ENCODE measurements around the gene DDX46.
"Not testable (repeated sequence)": the region's sequence is repeated elsewhere in the genome, so short reads cannot be mapped to it uniquely, and the experiment has no call there.

The DDX46 gene

GRCh38 chr5:134784946-134785620 is 26.5 kb downstream of the DDX46 start:
- DNase-seq (ENCODE audit: low read depth), result no peak

DNA sequence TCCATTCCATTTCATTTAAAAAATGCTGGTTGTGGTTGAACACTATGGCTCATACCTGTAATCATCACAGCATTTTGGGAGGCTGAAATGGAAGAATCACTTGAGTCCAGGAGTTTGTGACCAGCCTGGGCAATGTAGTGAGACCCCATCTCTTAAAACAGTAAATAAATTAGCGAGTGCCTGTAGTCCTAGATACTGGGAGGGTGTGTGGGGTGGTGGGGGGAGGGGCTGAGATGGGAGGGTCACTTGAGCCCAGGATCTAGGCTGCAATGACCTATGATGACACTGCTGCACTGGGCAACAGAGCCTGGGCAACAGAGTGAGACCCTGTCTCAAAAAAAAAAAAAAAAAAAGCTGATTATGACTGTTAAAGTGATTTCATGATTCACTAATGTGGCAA is 29.1 kb downstream of the DDX46 start:
- no peak for DNase-seq (ENCODE audit: low read depth)

DNA sequence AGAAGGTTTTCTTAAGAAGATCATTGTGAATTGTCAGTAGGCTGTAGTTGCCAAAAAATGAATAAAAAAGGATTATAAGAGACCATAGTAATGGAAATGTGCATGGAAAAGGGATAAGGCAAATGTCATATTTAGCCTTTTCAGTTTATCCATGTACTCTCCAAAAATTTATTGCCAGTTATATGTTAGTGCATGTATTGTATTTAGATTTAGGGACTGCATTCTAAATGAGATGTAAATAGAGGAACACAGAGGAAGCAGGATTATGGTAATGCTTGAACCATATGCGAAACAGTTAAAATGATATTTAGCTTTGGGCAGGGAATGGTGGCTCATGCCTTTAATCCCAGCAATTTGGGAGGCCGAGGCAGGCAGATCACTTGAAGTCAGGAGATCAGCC is 33.0 kb downstream of the DDX46 start:
- DNase-seq (ENCODE audit: low read depth), result no peak

DNA sequence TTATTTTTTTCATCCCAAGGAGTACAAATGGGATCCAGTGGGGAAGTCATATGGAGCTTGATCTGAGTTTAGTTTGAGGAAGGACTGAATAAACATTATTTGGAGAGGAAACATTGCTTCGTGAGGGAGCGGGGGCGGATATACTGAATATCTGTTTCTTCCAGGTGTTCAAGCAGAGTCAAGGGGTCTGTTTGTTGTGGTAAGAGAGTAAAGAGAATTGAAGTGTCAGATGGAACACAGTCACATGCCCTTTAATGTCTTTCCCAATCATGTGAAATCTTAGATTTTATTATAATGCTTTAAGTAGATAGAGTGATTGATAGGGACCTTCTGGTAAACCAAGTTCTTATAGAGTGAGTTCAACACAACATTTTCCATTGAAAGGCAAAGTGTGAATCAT is 33.7 kb downstream of the DDX46 start:
- DNase-seq (ENCODE audit: low read depth), result no peak

GRCh38 chr5:134793111-134793510 is 34.5 kb downstream of the DDX46 start:
- no peak for DNase-seq (ENCODE audit: low read depth)

- no peak for DNase-seq (ENCODE audit: low read depth)
Observed at GRCh38 chr5:134794082-134794481, 35.5 kb downstream of the DDX46 start.

DNA sequence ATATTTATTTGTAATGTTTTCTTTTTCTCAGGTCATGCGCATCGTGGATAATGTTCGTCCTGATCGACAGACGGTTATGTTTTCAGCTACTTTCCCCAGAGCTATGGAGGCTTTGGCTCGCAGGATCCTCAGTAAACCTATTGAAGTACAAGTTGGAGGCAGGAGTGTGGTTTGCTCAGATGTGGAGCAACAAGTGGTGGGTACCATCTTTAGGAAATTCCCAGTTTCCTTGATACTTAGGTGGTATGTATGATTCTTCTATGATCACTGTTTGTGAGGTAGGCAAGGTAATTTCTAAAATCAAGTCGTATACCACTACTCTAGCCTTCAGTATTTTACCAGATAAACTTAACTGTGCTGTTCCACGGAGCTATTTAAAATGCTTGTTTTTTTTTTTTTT is 36.2 kb downstream of the DDX46 start:
- DNase-seq (ENCODE audit: low read depth), result no peak

GRCh38 chr5:134798468-134798867 is 39.9 kb downstream of the DDX46 start:
- DNase-seq (ENCODE audit: low read depth), result no peak

DNA sequence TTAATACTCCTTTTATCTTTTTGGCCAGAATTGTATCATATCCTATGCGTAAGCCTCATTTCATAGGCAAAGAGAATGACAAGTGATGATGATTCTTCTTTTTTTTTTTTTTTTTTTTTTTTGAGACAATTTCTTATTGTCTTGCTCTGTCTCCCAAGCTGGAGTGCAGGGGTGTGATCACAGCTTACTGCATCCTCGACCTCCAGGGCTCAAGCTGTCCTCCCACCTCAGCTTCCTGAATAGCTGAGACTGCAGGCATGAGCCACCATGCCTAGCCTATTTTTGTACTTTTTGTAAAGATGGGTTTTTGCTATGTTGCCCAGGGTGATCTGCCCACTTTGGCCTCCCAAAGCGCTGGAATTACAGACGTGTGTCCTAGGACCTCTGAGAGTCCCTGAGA is 45.2 kb downstream of the DDX46 start:
- no peak for DNase-seq (ENCODE audit: low read depth)

DNA sequence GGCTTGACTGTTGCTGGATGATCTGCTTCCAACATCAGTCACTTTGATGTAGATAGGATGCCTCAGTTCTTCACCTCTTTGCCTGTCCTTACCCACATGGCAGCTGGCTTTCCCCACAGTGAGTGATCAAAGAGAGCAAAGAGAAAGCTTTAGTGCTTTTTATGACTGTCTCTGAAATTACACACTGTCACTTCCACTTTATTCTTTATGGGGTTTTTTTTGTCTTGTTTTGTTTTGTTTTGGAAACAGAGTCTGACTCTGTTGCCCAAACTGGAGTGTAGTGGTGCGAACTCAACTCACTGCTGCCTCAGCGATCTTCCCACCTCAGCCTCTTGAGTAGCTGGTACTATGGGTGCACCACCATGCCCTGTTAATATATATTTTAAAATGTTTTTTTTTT is 54.8 kb downstream of the DDX46 start:
- DNase-seq (ENCODE audit: low read depth), result no peak

DNA sequence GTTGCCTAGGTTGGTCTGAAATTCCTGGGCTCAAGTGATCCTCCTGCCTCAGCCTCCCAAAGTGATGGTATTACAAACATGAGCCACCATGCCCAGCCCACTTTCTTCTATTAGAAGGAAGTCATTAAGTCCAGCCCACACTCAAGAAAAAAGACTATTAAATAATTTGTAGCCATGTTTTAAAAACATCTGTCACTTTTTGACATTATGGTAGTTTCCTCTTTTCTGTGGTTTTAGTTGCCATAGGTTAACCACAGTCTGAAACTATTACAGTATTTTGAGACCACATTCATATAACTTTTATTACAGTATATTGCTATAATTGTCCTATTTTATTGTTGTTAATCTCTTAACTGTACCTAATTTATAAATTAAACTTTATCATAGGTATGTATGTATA is 55.2 kb downstream of the DDX46 start:
- DNase-seq (ENCODE audit: low read depth), result no peak

DNA sequence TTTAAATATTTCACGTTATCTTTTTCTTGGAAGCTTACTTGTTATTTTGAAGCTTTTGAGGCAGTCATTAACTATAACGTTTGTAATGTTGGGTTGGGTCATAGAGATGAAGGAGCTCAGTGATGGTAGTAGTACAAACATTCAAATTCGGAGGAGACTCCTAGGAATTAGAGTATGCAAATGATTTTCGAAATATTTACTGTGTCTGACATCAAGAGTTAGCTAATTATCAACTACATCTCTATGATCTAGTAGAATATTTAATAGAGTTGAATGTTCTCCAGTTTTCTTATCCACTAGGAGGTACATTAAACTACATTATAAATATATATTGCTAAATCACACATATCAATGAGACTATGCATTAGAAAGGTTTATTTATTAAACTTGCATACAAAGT is 58.4 kb downstream of the DDX46 start:
- DNase-seq (ENCODE audit: low read depth), result no peak

DNA sequence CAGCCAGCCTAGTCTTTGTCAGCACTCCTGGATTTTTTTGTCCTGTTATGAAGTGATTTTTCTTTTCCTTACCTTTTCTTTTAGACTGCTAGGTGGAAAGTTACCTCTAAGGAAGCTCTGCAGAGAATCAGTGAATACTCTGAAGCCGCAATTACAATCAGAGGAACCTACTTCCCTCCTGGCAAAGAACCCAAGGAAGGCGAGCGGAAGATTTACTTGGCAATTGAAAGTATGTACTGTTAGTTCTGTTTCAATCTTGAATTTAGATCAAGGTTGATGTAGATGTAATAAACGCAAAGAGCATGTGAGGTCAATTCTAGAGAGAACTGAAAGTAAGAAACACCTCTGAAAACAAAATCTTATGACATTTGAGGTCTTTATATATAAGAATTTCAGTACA is 60.2 kb downstream of the DDX46 start:
- no peak for DNase-seq (ENCODE audit: low read depth)

DNA sequence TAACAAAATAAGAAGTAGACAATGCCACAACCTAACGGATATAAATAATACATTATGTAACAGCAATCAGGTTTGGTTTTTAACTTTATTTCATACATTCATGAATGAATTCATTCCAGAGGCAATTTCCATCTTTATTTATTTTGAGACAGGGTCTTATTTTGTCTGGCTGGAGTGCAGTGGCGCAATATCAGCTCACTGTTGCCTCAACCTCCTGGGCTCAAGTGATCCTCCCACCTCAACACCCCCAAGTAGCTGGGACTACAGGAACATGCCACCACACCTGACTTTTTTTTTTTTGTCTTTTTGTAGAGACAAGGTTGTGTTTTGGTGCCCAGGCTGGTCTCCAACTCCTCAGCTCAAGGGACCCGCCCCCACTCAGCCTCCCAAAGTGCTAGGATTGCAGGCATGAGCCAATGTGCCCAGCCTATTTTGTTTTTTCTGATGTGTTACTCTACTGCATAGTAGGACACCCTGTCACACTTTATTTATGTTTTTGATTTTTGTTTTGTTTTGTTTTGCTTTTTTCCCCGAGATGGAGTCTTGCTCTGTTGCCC is 60.9 kb downstream of the DDX46 start:
- DNase-seq (ENCODE audit: low read depth), result no peak

GRCh38 chr5:134821841-134822240 is 63.3 kb downstream of the DDX46 start:
- no peak for DNase-seq (ENCODE audit: low read depth)

- no peak for DNase-seq (ENCODE audit: low read depth)
Observed at GRCh38 chr5:134824681-134825080, 66.1 kb downstream of the DDX46 start.

GRCh38 chr5:134825212-134825611 is 66.6 kb downstream of the DDX46 start:
- DNase-seq (ENCODE audit: low read depth), result no peak

DNA sequence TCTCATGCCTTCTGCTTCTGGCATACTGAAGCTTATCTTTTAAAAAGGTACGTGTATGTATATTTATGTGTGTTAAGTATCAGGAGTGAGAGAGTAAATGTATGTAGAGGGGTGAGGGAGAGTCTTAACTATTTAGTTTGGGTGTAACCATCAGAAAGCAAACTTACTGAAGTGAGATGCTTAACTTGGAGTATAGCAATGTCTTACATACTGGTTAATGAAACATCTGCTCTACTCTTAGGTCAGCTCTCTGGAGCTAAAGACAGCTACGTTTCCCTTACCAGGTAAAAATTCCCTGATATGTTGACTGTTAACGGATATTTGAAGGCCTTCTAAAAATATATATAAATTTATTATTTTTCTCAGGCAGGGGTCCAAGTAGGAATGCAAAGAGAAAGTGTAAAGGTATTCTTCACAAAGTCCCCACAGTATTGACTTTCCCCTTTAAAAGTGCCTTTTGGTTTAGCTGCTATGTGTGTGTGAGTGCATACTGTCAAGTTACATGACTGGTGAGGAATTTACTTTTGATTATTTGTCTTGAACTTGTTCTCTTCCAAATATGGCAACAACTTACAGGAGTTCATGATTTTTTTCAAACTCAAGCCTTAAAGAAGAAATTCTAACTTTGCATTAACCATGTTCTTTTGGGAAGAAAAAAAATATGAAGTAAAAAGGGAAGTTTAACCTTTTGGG is 74.9 kb downstream of the DDX46 start:
- DNase-seq (ENCODE audit: low read depth), result no peak

DNA sequence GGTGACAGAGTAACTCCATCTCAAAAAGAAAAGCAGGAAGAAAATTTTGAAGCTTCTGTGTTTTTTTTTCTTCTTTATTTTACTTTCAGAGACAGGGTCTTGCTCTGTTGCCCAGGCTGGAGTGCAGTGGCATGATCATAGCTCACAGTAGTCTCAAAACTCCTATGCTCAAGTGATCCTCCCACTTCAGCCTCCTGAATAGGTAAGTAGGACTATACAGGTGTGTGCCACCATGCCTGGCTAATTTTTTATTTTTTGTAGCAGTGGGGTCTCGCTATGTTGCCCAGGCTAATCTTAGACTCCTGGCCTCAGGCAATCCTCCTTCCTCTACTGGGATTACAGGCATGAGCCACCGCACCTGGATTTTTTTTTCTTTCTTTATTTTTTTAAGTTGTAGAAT is 77.0 kb downstream of the DDX46 start:
- DNase-seq (ENCODE audit: low read depth), result no peak

GRCh38 chr5:134837530-134838181 is 79.1 kb downstream of the DDX46 start:
- no peak for DNase-seq (ENCODE audit: low read depth)

GRCh38 chr5:134838361-134838760 is 79.8 kb downstream of the DDX46 start:
- DNase-seq (ENCODE audit: low read depth), result not testable (repeated sequence)

GRCh38 chr5:134840811-134841210 is 82.2 kb downstream of the DDX46 start:
- no peak for DNase-seq (ENCODE audit: low read depth)

DNA sequence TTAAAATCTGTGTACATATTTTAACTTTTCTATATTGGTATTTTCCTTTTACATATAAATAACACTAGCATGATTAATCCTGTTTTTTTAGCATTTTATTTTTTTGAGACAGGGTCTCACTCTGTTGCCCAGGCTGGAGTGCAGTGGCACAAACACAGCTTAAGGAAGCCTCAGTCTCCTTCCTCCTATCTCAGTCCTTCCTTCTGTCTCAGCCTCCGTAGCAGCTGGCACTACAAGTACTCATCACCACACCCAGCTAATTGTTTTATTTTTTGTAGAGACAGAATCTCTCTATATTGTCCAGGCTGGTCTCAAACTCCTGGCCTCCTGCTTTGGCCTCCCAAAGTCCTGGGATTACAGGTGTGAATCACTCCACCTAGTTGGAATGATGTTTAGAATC is 85.7 kb downstream of the DDX46 start:
- DNase-seq (ENCODE audit: low read depth), result no peak
